OCI-LY7 (cell line): ENCODE data around the gene CATSPER3. TPM values are rescaled to one million over a fixed set of nuclear protein-coding genes. Genes with fewer than 3 reads are reported as not detected.

Experiments used
- BruUV-seq: library from RNA; stranded (reverse); fragments of 400-500 nt; replicated peaks from 2 replicates; lab custom pipeline; 2021; lab: Mats Ljungman, UMichigan
- CTCF ChIA-PET: fragments of 300-600 bp; sonication (Branson Sonifier 250); formaldehyde crosslinking; loops from one replicate; lab custom pipeline; 2022; ENCODE audit warnings: antibody characterized with exemption; ENCODE audit not compliant: unreplicated experiment; lab: Charles Lee
- POLR2A ChIA-PET: fragments of 300-600 bp; sonication (Branson Sonifier 250); formaldehyde crosslinking; loops from one replicate; lab custom pipeline; 2022; ENCODE audit warnings: antibody characterized with exemption; lab: Charles Lee
- DNase-seq: peaks from one replicate; pipeline ENCODE4 v3.0.0-alpha.2; 2015; ENCODE audit warnings: low spot score
- H2AFZ ChIP-seq: fragments of 200-600 bp; sonication (generic), shearing (Covaris generic); 2 replicates; pipeline ENCODE4 v1.6.1; 2014; ENCODE audit warnings: mild to moderate bottlenecking, antibody characterized with exemption, low read length, moderate library complexity
- H3K27ac ChIP-seq: fragments of 200-600 bp; sonication (generic); 2 replicates; pipeline ENCODE4 v1.5.1; 2014; ENCODE audit warnings: mixed run types, low read depth, mild to moderate bottlenecking, moderate library complexity, low read length, inconsistent platforms; ENCODE audit not compliant: poor library complexity, severe bottlenecking
- H3K36me3 ChIP-seq: fragments of 200-600 bp; sonication (generic); 2 replicates; pipeline ENCODE4 v1.6.1; 2014; ENCODE audit warnings: mild to moderate bottlenecking, antibody characterized with exemption, low read length, moderate library complexity, mixed read lengths; ENCODE audit not compliant: insufficient read depth
- H3K4me1 ChIP-seq: fragments of 200-600 bp; sonication (generic); 2 replicates; pipeline ENCODE4 v1.5.1; 2014; ENCODE audit warnings: mild to moderate bottlenecking, low read length; ENCODE audit not compliant: insufficient read depth, poor library complexity, severe bottlenecking
- H3K4me2 ChIP-seq: fragments of 200-600 bp; sonication (generic); 2 replicates; pipeline ENCODE4 v1.6.1; 2014; ENCODE audit warnings: mild to moderate bottlenecking, low read length
- H3K4me3 ChIP-seq: fragments of 200-600 bp; sonication (generic); 2 replicates; pipeline ENCODE4 v1.5.1; 2014; ENCODE audit warnings: mild to moderate bottlenecking, low read depth, low read length; ENCODE audit not compliant: poor library complexity, severe bottlenecking
- H3K79me2 ChIP-seq: fragments of 200-600 bp; sonication (generic); 2 replicates; pipeline ENCODE4 v1.6.1; 2016; ENCODE audit warnings: low read depth, mild to moderate bottlenecking, low read length, moderate library complexity, mixed read lengths; ENCODE audit not compliant: insufficient read depth
- H3K9me2 ChIP-seq: fragments of 200-600 bp; sonication (generic); 2 replicates; pipeline ENCODE4 v1.6.1; 2016; ENCODE audit warnings: mild to moderate bottlenecking, low read length, mixed read lengths; ENCODE audit not compliant: insufficient read depth
- H3K9me3 ChIP-seq: fragments of 200-600 bp; sonication (generic); 2 replicates; pipeline ENCODE4 v1.6.1; 2014; ENCODE audit warnings: mild to moderate bottlenecking, mixed run types, low read length, mixed read lengths
- H4K20me1 ChIP-seq: fragments of 200-600 bp; sonication (generic); 2 replicates; pipeline ENCODE4 v1.6.1; 2014; ENCODE audit warnings: mild to moderate bottlenecking, antibody characterized with exemption, low read length, moderate library complexity, mixed read lengths; ENCODE audit not compliant: insufficient read depth
- CTCF ChIP-seq: fragments of 200-600 bp; sonication (generic); conservative IDR thresholded peaks from 2 replicates; pipeline ENCODE4 v1.5.1; 2014; ENCODE audit warnings: mild to moderate bottlenecking, antibody characterized with exemption, low read length, moderate library complexity, mixed read lengths
- EZH2phosphoT487 ChIP-seq: fragments of 200-600 bp; sonication (generic); IDR thresholded peaks from 2 replicates; pipeline ENCODE4 v1.6.1; 2018; ENCODE audit warnings: low read depth, borderline replicate concordance, mild to moderate bottlenecking, mixed run types, antibody characterized with exemption, low read length, moderate library complexity, mixed read lengths
- intact Hi-C: fragments of 100-400 bp; cut with micrococcal nuclease; formaldehyde crosslinking; loops from one replicate; pipeline ENCODE4 v1.10.0; 2022; ENCODE audit not compliant: unreplicated experiment
- total RNA-seq, 2 experiments: library from RNA; depleted of rRNA in 1 of 2; stranded (reverse); fragments of >200 nt in 1 of 2; shearing (Covaris generic) in 1 of 2; gene quantifications; 2 replicates each; pipeline ENCODE4 v1.2.3, GENCODE V29; 2014 to 2022

The CATSPER3 gene
- total RNA-seq, 2 experiments from 2014 or later, result 0.61 TPM; not detected in 1

- CTCF ChIA-PET, result no interaction called here
- Histone ChIP-seq H3K4me2 (peak overlapping the region; percentile 98), H3K79me2 (peaks cover 40% of the 10 kb centered on the region), H3K36me3 (peaks cover 20% of the 10 kb centered on the region; the same call in 1 of the 2 replicates), H3K4me1 (peaks cover 56% of the 10 kb centered on the region), H4K20me1 (peaks cover 10% of the 10 kb centered on the region; the same call in 1 of the 2 replicates), H3K27ac (no peak overlapping the region), H2AFZ (no peak overlapping the region), H3K4me3 (peak overlapping the region; percentile 84), H3K9me3 (no peaks in the 10 kb centered on the region), H3K9me2 (no peaks in the 10 kb centered on the region)
- intact Hi-C loops, result loop anchor here (10.0 kb wide), 1 partner anchor 511 kb away; the partner anchor contains the start of gene JADE2
- no TSS peak for BruUV-seq
- POLR2A ChIA-PET, result interaction anchor here (0.9 to 2.1 kb wide), 4 partner anchors 10 to 18 kb away, joined by 3 to 8 read pairs (median 6); no protein-coding TSS in a partner anchor
- no peak for DNase-seq
- no peak for TF ChIP-seq EZH2phosphoT487
- no peak for TF ChIP-seq CTCF
Measured at GRCh38 chr5:135035678-135036030, 67.9 kb downstream of the CATSPER3 start.

- no peak for DNase-seq
- BruUV-seq, result no TSS peak
- POLR2A ChIA-PET, result interaction anchor here (1.2 to 1.3 kb wide), 2 partner anchors 12 to 17 kb away, joined by 3 to 4 read pairs; no protein-coding TSS in a partner anchor
- peaks cover 55% of the 10 kb centered on the region for H3K4me1 ChIP-seq
- H3K79me2 ChIP-seq, result peaks cover 33% of the 10 kb centered on the region
- no peaks in the 10 kb centered on the region for H3K9me2 ChIP-seq
- H3K9me3 ChIP-seq, result no peaks in the 10 kb centered on the region
- no peak overlapping the region for H3K4me3 ChIP-seq
- H3K36me3 ChIP-seq, result peaks cover 13% of the 10 kb centered on the region; the same call in 1 of the 2 replicates
- TF ChIP-seq CTCF (no peak), EZH2phosphoT487 (no peak)
- intact Hi-C loops, result loop anchor here (10.0 kb wide), 1 partner anchor 512 kb away; the partner anchor contains the start of gene JADE2
- peak overlapping the region; percentile 10; the same call in 1 of the 2 replicates for H3K4me2 ChIP-seq
- H3K27ac ChIP-seq, result no peak overlapping the region
- CTCF ChIA-PET, result no interaction called here
- H2AFZ ChIP-seq, result no peak overlapping the region
- peaks cover 10% of the 10 kb centered on the region; the same call in 1 of the 2 replicates for H4K20me1 ChIP-seq
Measured at GRCh38 chr5:135036405-135036804, 68.7 kb downstream of the CATSPER3 start.

- no peak for DNase-seq
- intact Hi-C loops, result loop anchor here (10.0 kb wide), 1 partner anchor 513 kb away; the partner anchor contains the start of gene JADE2
- TF ChIP-seq CTCF (no peak), EZH2phosphoT487 (no peak)
- BruUV-seq, result no TSS peak
- Histone ChIP-seq H4K20me1 (no peaks in the 10 kb centered on the region), H3K9me3 (no peaks in the 10 kb centered on the region), H3K79me2 (peaks cover 20% of the 10 kb centered on the region), H2AFZ (no peak overlapping the region), H3K9me2 (no peaks in the 10 kb centered on the region), H3K4me1 (peaks cover 67% of the 10 kb centered on the region), H3K36me3 (0 out of 2 replicates have a peak, but pooled peaks cover under 1% of the 10 kb centered on the region), H3K4me3 (no peak overlapping the region), H3K4me2 (0 out of 2 replicates have a peak overlapping the region, but pooled peaks have one; percentile 8), H3K27ac (no peak overlapping the region)
- ChIA-PET CTCF (no interaction called here), POLR2A (interaction anchor here (1.2 to 1.3 kb wide), 2 partner anchors 10 to 15 kb away, joined by 3 to 4 read pairs; no protein-coding TSS in a partner anchor)
Measured at GRCh38 chr5:135037519-135038204, 70.0 kb downstream of the CATSPER3 start.
